ENCODE data around the gene APOA1.
A peak's percentile ranks its signal among the peaks of the same experiment; 100 is the strongest.
"Not testable (repeated sequence)": the region's sequence is repeated elsewhere in the genome, so short reads cannot be mapped to it uniquely, and the experiment has no call there.

The APOA1 gene

DNA sequence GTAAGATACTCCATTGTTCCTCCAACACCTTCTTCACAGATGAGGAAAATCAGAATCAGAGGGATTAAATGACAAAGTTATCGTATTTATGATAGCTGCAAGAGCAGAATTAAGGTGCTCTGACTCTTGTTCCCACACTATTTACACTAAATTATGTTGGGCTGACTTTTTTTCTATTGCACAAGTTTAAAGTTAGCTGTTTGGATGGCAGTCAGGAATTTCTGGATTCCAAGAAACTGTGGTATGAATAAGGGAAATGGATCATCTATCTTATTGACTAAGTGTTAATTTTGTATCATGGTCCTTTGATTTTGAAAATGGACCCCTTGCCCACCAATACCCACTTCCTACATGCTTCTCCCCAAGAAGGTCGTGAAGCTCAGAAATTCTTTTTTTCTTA lies 19.9 kb upstream of the APOA1 start:
- no peak for DNase-seq

DNA sequence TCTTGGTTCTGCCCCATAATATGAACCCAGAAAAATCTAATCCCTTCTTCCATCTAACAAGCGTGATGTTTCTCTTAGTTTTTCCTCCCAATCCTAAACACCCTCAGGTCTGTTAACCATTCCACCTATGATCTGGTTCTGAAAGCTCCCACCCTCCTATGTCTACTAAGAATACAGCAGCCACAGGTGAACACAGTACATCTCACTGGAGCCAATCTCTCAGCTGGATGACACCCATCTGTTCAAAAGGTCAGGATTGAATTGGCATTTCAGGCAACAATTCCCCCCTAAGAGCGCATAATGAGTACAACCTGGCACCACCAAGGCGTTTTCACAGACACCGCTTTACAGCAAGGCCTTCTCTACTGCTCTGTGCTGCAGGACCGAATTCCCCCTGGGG lies 19.0 kb upstream of the APOA1 start:
- DNase-seq: no peak

DNA sequence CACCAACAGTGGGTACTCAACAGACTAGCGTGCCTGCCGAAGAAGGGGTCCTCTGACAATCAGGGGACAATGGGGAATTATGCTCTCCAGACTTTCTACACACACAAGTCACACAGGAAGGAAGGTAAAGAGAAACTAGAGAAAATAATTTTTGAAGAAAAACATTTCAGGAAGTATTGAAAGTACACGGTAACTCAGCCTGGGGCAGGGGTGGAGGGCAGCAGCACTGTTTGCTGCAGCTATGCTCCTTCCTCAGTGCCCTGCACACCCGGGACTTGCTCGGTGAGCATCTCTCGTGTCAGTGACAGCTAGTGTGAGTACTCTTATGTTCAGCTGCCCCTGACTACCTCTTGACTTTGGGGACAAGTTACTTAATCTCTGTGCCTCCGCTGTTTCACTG lies 18.0 kb upstream of the APOA1 start:
- DNase-seq: no peak

DNA sequence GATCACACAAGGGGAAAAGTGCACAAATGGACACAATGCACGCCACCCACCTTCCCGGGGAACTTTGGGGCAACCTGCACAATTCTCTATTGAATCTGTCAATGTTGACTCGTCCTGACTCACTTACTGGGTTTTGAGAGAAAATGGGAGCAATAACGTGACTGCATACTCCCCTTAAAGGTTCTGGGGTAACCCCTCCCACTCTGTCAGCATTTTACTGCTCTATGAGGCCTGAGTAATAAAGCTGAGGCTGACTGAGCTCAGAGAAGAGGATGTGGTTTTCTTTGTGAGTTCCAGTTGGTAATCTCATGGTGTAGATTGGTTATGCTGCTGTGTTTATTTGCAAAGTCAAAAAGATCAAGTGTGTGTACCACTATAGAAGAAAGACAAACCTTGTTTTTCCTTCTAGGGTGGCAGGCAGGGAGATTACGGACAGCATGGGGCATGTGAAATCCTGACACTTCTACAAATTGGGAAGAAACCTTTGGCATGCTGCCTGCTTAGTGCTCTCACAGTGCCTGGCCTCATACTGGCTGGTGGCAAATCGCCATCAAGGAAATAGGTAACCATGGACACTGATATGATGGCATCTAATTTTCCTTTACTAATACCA lies 16.1 kb upstream of the APOA1 start:
- DNase-seq: no peak

DNA sequence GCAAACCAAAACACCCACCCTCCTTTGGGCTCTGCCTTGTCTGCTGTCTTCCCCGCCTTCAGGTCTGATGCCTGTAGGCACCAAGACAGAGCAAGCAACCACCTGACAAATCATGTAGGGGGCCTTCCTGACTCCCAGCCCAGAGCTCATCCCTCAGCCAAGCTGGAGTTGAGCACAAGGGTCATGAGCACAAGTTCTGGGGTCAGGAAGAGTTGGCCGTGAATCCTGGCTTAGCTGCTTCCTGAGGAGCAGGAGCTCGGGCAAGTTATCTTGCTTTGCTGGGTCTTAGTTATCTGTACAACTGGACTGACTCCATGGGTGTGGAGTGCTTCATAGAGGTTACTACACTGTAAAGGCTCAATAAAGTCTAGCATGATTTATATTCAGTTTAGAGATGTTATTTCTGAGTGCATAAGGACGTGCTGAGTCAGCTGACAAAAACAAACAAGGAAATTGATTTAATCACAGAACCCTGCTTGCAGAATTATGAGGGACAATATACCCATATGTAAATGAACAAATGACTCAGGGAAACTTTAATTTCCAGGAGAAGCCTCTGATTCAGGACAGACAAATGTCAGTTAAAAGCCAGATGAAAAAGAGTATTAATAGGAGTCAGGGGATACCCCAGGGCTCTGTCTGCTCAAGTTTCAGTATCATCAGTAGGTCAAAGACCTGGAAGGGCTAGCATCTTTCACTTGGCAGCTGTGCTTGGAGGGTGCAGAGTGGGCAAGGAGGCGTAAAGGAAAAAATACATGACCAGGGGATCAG lies 15.0 kb upstream of the APOA1 start:
- no peak for DNase-seq

DNA sequence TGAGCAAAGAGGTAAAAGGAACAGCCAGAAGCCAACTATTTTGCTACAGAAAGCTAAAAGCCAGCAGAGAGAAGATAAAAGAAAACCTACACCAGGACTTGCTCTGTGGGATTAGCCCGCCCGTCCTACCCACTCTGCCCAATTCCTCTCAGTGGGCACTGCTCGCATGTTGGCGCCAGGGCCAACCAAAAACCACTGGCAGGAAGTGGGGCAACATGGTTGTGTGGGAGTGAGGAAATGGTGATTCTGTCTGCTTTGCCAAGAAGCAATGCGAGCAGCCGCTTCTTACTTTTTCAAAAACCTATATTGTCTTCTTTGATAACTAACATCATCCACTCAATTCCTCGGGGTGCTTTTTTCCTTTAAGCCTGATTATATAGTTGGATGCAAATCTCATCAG lies 14.2 kb upstream of the APOA1 start:
- no peak for DNase-seq

DNA sequence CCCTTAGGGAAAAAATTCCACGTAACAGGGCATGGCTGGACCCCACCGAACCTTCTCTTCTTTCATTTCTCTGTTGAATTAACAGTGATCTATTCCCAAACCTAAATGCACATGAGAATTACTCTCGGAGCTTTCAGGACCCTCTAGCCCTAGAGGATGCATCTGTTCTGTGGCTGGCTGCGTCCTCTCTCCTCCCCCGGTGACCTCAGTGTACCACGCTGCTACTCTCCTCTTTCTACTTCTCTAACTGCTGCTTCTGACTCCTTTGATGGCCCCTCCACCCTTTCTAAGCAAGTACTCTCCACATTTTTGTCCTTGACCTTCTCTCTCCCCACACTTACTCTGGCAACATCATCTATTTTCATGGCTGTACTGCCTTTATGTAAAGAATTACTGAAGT lies 12.1 kb upstream of the APOA1 start:
- DNase-seq: no peak

DNA sequence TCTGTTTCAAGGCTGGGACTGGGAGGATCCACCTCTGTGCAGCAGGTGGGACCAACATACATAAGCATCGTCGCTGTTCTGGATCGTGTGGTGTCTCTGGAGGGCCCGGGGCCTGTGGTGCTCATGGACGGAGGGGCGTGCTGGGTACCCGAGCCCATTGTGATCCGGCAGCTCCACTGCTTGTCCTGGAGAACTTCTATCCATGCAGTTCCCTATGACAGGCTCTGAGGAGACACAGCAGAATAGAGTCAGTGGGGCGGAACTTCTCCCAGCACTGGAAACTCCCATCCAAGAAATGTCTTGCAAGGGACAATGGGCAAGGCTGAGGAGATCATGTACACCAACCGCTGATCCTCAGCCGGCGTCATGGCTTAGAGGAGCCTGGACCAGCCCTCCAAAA lies 11.6 kb upstream of the APOA1 start:
- DNase-seq: no peak

DNA sequence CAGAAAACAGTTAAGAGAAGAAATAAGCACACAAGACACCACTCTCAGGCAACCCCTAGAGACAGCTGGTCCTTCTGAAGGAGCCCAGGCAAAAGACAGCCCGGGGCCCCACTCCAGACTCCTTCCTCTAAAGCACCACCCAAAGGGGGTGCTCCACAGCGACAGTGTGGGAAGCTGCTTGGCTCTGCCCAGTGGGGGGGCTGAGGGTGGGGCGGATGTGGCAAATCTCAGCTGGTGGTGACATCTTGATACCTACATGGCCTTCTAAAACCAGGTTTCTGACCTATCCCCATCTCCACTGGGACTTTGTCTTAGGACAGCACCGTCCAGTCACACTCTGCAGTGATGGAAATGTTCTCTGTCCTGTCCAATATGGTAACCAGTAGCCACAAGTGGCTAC lies 10.2 kb upstream of the APOA1 start:
- no peak for DNase-seq

DNA sequence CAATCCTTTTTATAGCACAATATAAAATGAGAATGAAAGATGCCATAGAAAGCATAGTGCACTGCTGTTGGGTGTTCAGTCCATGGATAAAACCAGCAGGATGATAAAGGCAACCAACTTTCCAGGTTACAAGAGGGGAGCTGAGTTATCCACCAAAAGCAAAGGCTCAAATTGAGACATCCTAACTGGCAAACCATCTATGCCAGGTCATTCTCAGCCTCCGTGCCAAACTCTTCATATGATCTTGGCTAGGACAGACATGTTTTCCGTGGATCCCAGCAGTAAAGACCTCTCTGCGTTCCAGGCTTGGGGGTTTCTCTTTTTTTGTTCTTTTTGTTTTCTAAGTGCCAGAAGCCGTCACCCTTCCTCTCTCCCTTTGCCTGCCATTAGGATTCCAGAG lies 7.3 kb upstream of the APOA1 start:
- DNase-seq: no peak

DNA sequence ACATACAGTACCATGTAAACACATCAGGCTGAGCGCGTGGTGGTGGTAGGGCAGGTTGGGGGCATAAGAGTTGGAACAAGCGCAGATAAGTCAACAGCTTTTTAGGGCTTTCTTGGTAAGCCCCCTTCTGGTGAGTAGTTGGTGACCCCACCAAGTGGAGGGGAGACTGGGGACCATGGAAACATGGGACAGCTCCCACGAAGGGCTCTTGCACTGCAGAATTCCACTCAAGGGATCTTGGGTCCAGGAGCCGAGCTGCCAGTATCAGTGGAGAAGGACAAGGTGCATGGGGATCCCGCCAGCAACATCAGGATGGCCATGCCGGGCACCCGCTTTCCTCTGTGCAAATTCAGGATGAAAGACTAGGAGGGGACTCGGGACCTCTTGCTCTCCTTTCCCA lies 6.2 kb upstream of the APOA1 start:
- DNase-seq: no peak

DNA sequence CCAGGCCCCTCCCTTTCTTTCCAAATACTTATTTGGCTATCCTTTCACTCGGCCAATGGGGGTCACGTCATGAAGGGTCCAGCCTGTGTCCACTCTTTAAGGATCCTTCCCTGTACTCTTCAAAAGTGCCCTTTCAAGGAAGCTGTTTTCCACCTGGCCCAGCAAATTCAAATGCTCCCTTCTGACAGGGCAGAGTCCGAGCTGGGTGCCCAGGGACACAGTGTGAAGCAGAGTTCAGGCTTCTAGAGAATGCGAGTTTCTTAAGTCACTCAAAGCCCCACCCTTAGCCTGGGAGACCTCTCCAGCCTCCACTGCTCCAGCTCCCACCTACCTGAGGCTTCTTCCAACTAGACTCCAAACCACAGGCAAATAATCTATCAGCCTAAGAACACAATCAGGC lies 5.5 kb upstream of the APOA1 start:
- no peak for DNase-seq

DNA sequence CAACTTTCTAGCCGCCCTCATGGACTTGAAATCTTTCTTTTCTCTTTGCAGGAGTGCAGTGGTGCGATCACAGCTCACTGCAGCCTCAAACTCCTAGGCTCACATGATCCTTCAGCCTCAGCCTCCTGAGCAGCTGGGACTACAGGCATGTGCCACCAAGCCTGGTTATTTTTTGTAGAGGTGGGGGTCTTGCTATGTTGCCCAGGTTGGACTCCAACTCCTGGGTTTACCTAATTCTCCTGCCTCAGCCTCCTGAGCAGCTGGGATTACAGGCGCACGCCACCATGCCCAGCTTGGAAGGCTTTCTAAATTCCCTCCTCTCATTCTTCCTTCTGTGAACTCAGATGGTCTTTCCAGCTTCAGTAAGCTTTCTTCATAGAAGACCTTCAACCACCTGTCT lies 4.7 kb upstream of the APOA1 start:
- DNase-seq: no peak

DNA sequence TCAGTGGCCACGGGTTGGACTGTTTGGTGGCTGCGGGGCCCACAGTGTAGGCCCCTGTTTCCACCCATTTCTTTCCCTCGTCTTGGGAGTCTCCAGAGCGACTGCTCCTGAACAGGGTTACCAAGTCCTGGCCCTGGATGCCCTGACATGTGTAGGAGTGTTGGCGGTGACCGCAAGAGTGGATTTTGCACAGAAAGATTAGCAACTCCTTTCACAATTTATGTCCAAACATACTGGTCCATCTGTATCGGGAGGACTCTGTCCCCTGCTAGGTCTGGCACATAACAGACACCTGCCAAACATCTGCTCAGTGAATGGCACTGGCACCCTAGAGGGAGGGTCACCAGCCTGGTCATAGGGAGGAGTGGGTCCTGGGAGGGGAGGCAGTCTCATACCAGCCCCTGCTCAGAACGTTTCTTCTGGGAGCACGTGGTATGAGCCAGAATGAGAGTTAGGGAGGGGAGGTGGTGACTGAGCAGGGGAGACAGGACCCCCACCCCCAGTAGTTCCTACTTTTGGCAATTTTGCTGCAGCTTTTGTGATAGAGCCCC lies 3.4 kb upstream of the APOA1 start:
- no peak for DNase-seq

DNA sequence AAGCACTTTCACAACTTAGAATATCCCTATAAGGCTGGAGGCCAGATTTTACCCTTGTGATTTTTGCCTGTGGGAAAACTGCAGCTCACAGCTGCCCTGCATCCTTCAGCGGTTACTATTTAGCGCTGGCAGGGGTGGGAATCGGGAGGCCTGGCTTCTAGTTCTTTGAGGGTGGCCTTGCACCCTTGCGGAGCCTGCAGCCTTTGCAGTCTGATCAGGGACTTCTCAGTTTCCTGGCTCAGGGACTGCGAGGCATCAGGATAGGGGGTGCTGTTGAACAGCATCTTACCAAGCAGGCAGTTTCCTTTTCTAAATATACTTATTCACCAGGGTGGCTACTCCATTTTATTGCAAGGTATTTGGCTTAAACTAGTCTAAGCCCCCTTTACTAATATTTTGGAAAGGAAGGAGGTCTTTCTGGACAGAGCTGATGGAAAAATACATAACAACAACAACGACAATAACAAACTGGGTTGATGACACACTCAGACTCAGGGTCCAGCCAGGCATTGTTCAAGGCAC lies 2.9 kb upstream of the APOA1 start:
- no peak for DNase-seq

DNA sequence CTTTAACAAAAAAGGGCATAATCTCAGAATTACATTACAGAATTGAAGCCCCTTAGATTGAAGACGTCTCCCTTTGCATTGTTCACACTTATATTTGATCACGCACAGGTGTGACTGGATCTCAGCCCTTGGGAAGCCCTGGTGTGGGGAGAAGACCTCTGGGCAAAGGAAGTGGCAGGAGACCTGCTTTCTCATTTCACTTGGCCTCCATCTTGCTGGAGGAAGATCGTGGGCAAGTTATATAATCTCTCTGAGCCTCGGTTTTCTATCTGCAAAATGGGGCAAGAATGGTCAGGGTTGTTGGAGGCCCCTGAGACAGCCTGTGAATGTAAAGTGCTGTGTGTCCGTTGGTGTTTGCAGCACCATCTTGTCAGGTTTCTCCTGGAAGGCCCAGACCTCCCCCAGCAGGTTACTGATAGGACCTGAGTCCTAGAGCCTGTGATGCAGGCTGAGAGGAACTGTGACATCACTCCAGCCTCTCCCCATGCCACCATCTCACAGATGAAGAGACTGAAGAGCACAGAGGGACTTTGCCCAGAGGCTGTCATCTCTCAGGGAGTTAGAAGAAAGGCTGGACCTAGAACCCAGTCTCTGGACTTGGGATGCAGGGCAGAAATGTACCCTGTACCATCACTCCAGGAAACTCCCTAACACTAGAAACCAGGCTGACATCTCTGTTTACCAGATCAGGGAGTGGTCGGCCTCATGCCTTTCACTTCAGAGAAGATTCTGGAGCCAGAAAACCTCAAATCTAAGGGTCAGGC lies 1.1 kb upstream of the APOA1 start:
- DNase-seq: no peak

DNA sequence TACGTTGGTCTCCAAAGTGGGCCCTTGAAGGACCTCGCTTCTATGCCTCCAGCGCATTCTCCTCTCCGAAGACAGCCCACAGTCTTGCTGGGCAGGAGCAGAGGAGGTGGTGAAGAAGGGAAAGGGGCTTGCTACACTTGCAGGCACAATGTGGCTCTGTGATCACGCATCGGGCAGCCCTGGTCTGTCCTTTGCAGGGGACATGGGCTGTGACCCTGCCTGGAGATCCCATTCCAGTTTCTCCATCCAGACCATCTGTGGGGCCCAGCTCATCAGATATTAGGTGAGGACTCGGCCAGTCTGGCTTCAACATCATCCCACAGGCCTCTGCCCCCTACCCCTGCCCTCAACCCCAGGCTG lies 810 bp downstream of the APOA1 start:
- DNase-seq: no peak

DNA sequence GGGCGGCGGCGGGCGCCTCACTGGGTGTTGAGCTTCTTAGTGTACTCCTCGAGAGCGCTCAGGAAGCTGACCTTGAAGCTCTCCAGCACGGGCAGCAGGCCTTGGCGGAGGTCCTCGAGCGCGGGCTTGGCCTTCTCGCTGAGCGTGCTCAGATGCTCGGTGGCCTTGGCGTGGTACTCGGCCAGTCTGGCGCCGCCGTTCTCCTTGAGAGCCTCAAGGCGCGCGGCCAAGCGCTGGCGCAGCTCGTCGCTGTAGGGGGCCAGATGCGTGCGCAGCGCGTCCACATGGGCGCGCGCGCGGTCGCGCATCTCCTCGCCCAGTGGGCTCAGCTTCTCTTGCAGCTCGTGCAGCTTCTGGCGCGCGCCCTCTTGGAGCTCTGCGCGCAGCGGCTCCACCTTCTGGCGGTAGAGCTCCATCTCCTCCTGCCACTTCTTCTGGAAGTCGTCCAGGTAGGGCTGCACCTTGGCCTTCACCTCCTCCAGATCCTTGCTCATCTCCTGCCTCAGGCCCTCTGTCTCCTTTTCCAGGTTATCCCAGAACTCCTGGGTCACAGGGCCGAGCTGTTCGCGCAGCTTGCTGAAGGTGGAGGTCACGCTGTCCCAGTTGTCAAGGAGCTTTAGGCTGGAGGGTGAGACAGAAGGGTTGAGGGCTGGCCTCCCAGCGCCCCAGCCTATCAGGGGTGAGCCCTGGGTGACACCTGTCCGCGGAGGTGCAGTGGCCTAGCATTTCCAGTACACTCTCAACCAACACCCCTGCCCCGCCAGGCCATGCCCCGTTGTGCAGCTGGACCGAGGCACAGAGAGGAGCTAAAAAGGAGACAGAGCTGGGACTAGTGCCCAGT lies 1.4 kb downstream of the APOA1 start:
- peak; percentile 83 for DNase-seq

DNA sequence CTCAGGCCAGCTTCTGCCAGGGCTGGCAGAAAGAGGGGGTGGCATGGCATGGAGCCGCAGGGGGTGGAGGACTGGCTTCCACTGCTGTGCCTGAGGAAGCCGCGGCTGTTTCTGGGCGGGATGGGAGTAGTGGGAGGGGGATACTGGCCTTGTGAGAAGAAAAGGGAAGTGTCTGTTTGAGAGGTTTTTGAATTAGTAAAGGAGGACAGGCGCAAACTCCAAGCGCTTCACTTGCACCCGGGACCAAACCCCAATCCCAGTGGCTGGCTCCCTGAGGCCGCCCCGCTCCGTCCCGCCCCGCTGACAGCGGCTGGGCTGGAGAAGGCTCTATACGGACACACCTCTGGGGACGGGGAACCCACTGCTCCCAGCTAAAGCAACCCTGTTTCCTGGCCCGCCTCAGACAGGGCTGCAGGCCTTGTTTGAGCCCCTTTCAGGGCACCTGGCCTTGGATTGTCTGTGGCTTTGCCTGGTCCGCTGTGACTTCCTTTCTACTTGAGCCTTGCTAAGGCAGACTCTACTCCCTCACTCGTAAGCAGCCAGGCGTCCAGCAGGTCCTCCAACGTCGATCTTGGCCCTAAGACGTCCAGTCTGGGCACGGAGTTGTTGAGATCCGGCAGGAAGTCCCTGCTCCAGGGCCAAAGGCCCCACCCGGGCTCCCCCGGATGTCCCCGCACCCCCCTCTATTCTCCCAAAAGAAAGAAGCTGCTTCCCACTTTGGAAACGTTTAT lies 2.2 kb downstream of the APOA1 start:
- DNase-seq: no peak

DNA sequence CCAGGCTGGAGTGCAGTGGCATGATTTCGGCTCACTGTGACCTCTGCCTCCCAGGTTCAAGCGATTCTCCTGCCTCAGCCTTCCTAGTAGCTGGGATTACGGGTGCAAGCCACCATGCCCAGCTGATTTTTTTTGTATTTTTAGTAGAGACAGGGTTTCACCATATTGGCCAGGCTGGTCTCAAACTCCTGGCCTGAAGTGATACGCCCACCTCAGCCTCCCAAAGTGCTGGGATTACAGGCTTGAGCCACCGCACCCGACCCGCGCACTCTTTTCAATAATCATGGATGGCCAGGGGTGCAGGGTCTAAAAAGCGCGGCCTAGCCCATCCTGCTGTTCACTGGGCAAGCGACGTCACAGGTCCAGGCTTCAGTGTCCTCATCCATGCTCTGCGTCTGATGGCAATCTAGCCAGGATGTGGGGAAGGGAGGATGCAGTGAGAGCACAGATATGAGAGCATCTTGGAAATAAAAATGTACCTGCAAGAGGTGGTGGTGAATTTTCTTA lies 2.8 kb downstream of the APOA1 start:
- not testable (repeated sequence) for DNase-seq

DNA sequence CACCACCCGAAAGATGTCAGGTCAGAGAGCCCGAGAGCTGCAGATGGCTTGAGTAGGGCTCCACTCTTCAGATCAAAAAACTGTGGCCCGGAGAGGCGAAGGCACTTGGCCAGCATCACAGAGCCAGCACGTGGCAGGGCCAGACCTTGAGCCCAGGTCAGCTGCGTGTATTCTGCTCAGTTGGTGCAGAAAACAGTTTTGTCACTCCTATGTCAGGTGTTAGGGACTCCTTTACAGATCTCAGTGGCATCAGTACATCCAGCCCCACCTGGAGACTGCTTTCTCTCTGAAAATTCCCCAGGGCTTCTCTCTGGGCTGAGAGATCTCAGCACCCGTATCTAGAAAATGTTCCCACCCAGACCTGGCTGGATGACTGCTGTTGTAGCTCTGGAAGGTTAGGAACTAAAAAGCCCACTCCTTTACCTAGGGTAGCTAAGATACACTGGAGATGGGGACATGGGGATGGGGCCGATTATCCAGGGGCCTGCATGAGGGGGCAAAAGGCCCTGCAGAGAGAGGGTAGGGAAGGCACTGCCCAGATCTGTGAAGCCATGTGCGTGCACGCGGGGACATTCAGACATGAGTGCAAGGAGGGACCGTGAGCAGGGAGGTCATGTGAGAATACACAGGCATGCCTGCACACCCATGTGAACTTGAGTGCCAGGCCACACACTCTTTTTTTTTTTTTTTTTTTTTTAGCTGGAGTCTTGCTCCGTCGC lies 3.4 kb downstream of the APOA1 start:
- no peak for DNase-seq
